Rectal smooth muscle tissue (tissue), 1 donor: ENCODE results near the gene FBXW5.

ENCODE experiments used
- H3K27ac ChIP-seq: one replicate; pipeline ENCODE4 v1.7.0; 2013; ENCODE audit warnings: low read depth, low read length, inconsistent platforms
- H3K27me3 ChIP-seq: one replicate; pipeline ENCODE4 v1.7.0; 2013; ENCODE audit warnings: low read length; ENCODE audit not compliant: control insufficient read depth, insufficient read depth
- H3K36me3 ChIP-seq: one replicate; pipeline ENCODE4 v1.7.0; 2013; ENCODE audit warnings: low read length; ENCODE audit not compliant: control insufficient read depth, insufficient read depth
- H3K4me1 ChIP-seq: one replicate; pipeline ENCODE4 v1.7.0; 2013; ENCODE audit warnings: low read length; ENCODE audit not compliant: control insufficient read depth, insufficient read depth
- H3K4me3 ChIP-seq: one replicate; pipeline ENCODE4 v1.7.0; 2013; ENCODE audit warnings: low read length
- H3K9ac ChIP-seq: one replicate; pipeline ENCODE4 v1.7.0; 2013; ENCODE audit warnings: low read length

Gene FBXW5

DNA sequence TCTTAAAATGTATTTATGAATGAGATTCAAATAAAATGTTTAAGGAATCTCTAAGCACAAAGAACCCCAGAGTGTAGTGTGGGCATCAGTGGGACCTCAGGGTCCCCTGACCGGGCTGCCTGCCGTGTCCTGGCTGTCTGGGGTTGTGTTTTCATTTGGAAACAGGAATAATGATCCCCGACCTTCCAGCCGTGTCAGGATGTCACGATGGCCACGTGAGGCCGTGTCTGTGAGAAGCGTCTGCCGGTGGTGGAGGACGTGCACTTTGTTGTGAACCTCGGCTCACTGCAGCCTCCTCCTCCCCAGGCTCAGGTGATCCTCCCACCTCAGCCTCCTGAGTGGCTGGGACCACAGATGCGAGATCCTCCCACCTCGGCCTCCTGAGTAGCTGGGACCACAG, 53.9 kb downstream of the FBXW5 start:
- Histone ChIP-seq H3K4me3 (no peak overlapping the region), H3K4me1 (peaks cover 4% of the 10 kb centered on the region), H3K9ac (no peak overlapping the region), H3K27ac (no peak overlapping the region), H3K27me3 (no peaks in the 10 kb centered on the region), H3K36me3 (peaks cover 3% of the 10 kb centered on the region)
